Hematopoietic multipotent progenitor cell treated with erythropoietin and hydrocortisone succinate and interleukin-3 and kit ligand, for 17 days (in vitro differentiated cells): ENCODE results near the gene DOP1B.

Experiments
- DNase-seq: peaks from one replicate; pipeline ENCODE4 v3.0.0-alpha.2; 2015; ENCODE audit warnings: low spot score

DOP1B gene

GRCh38 chr21:36202726-36203602, 46.3 kb downstream of the DOP1B start:
- no peak for DNase-seq

GRCh38 chr21:36203603-36203889, 46.9 kb downstream of the DOP1B start:
- DNase-seq = no peak

GRCh38 chr21:36204980-36205379, 48.4 kb downstream of the DOP1B start:
- DNase-seq = no peak

- no peak for DNase-seq
Observed at GRCh38 chr21:36205962-36206361, 49.3 kb downstream of the DOP1B start.
